GM12864 (cell line): Measurements from ENCODE around the gene PTPRD.

Experiments
- DNase-seq: peaks from one replicate; pipeline ENCODE4 v3.0.0-alpha.2; 2011; ENCODE audit warnings: low read depth
- H3K4me3 ChIP-seq: 2 replicates; pipeline ENCODE4 v1.5.1; 2011; ENCODE audit warnings: mild to moderate bottlenecking, low read depth, low read length, control low read depth
- CTCF ChIP-seq: IDR thresholded peaks from 2 replicates; pipeline ENCODE4 v1.5.1; 2011; ENCODE audit warnings: low read depth, mild to moderate bottlenecking, moderate library complexity, low read length, control low read depth, inconsistent platforms; ENCODE audit errors: missing control alignments

Gene PTPRD

DNA sequence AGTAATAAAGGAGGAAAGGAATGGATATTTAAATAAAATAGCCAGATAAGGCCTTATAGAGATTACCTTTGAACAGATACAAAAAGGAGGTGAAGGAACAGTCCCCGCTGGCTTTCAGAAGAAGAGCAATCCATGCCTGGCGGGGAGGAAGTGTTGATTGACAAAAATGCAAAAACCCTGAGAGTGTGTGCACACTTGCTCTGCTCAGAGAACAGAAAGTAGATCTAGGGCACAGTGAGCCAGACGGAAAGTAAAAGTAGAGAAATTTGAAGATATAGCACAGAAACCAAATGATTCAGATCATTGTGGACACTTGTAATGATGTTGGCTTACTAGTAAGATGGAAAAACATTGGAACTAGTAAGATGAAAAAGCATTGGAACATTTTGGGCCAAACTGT is 720.6 kb downstream of the PTPRD start:
- TF ChIP-seq CTCF = no peak
- H3K4me3 ChIP-seq = no peak overlapping the region
- DNase-seq = no peak

GRCh38 chr9:9881692-9882091 is 731.1 kb downstream of the PTPRD start:
- no peak for DNase-seq
- no peak overlapping the region for H3K4me3 ChIP-seq
- TF ChIP-seq CTCF = no peak

GRCh38 chr9:9874270-9874669 is 738.5 kb downstream of the PTPRD start:
- no peak overlapping the region for H3K4me3 ChIP-seq
- DNase-seq = no peak
- TF ChIP-seq CTCF = no peak

GRCh38 chr9:9862235-9862810 is 750.5 kb downstream of the PTPRD start:
- TF ChIP-seq CTCF = no peak
- no peak overlapping the region for H3K4me3 ChIP-seq
- no peak for DNase-seq

DNA sequence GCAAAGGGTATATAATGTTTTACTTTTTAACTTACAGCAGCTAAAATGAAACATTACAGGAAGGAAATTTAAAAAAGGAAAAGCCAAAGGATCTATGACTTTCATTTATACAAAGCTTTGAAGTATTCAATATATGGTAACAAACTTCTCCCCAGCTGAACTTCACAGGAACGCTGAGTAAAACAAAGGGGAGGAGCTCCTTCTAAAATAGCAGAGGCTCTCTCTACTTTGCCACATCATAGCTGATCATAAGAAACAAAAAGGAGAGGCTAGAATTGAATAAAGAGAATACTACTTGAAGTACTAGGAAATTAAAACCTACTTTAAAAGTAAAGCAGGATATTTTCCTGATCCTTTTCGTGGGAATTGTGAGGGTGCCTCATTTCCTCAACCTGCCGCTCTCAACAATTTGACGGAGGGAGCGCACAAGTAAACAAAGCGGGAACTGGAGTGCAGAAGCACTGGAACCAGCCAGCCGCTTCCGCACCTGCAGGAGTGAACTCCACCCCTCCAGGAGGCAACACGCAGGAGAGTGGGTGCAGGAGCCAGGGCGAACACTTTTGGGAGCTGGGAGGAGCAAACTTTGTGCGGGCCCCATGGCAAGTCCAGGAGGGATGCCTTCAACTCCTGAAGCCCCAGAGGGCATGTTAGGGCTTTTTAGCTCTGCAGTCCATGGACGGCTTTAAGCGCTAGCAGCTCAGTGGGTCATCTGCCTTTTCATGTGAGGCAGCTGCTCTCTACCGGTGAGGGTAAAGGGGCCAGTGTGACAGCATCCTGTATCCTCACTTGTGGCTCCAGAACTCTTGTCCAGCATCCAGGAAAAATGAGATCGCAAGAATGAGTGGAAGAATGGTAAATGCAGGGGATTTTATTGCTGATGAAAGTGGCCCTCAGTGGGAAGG is 757.4 kb downstream of the PTPRD start:
- H3K4me3 ChIP-seq = no peak overlapping the region
- TF ChIP-seq CTCF = no peak

GRCh38 chr9:9847750-9848149 is 765.1 kb downstream of the PTPRD start:
- no peak for DNase-seq
- TF ChIP-seq CTCF = no peak

More for the DNA sequence above, 757.4 kb downstream of the PTPRD start:
- no peak for DNase-seq

More at GRCh38 chr9:9847750-9848149, 765.1 kb downstream of the PTPRD start:
- H3K4me3 ChIP-seq = no peak overlapping the region
